GM18909 (cell line): ENCODE data around the gene CSNK1G2.

Source experiments
- ATAC-seq: cut with Tn5 transposase; IDR thresholded peaks from one replicate; pipeline ENCODE4 v1.9.1; 2021; ENCODE audit warnings: mild to moderate bottlenecking; ENCODE audit not compliant: unreplicated experiment, poor library complexity

Gene CSNK1G2

GRCh38 chr19:1941146-1942077 lies at the start of gene CSNK1G2:
CSNK1G2 (plus strand) TSS chr19:1941172; CDS start chr19:1969773, 28,601 bp downstream.
- peak; percentile 66 for ATAC-seq

- ATAC-seq: no peak
These were observed 47.2 kb upstream of the CSNK1G2 start for GRCh38 chr19:1893791-1894190.

GRCh38 chr19:1896508-1896907 lies 44.5 kb upstream of the CSNK1G2 start:
- ATAC-seq: no peak

- no peak for ATAC-seq
These were observed 39.0 kb upstream of the CSNK1G2 start for GRCh38 chr19:1901940-1902404.

DNA sequence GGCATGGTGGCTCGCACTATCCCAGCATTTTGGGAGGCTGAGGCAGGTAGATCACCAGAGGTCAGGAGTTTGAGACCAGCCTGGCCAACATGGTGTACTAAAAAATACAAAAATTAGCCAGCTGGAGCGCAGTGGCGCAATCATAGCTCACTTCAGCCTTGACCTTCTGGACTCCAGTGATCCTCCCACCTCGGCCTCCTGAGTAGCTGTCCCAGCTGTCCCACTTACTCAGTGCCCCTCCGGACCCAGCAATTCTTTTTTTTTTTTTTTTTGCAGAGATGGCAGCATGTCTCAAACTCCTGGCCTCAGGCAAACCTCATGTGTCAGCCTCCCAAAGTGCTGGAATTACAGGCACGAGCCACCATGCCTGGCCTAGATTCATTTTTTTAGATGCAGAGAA lies 38.0 kb upstream of the CSNK1G2 start:
- ATAC-seq: no peak

DNA sequence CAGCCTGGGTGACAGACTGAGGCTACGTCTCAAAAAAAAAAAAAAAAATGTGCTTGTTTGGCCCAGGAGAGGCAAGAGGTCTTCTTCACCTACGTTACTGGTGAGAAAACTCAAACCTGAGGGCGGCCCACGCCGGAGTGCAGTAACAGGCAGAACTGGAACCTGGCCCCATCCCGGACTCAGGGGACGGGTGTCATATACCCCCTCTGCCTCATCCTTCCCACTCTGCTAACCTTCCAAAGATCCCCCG lies 36.2 kb upstream of the CSNK1G2 start:
- no peak for ATAC-seq

- ATAC-seq: peak; percentile 82
These were observed 35.7 kb upstream of the CSNK1G2 start, which contains the start of the genes ADAT3 and SCAMP4 for GRCh38 chr19:1905110-1905862. ADAT3 (plus strand) TSS chr19:1905399; CDS start chr19:1912048, 6,649 bp downstream. SCAMP4 (plus strand) TSS chr19:1905399; CDS start chr19:1915020, 9,621 bp downstream.

GRCh38 chr19:1905863-1906375 lies 35.1 kb upstream of the CSNK1G2 start:
- no peak for ATAC-seq

GRCh38 chr19:1906985-1907562 lies 33.9 kb upstream of the CSNK1G2 start:
- ATAC-seq: no peak

- no peak for ATAC-seq
These were observed 33.2 kb upstream of the CSNK1G2 start for GRCh38 chr19:1907563-1908363.

DNA sequence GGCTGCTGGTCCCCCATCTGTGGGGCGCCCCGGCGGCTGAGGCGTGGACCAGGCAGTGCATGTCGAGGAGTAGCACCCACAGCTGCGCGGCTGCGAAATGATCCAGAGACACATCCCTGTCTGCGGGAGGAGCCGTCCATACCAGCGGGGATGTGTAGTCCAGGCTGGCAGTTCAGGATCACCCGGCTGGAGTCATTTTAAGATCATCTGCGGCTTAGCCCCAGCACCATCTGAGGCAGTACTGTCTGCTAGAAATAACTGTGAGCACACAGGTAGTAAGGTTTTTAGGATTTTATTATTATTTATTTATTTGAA lies 32.7 kb upstream of the CSNK1G2 start:
- no peak for ATAC-seq

- no peak for ATAC-seq
These were observed 31.3 kb upstream of the CSNK1G2 start for GRCh38 chr19:1909761-1910080.

DNA sequence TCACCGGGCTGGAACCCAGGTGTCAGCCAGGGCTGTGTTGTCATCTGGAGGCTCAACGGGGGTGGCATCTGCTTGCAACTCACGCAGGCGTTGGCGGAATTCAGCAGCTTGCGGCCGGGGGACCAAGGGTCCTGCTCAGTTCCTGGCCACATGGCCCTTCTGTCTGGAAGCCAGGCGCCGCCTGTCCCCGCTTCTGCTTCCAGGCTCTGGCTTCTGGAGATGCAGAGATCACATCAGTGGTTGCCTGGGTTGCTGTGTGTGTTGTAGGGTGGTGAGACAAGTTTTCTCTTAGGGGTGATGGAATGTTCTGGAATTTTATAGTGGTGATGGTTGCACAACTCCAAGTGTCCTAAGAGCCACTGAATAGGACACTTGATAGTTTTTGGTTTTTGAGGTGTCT lies 30.8 kb upstream of the CSNK1G2 start:
- no peak for ATAC-seq

DNA sequence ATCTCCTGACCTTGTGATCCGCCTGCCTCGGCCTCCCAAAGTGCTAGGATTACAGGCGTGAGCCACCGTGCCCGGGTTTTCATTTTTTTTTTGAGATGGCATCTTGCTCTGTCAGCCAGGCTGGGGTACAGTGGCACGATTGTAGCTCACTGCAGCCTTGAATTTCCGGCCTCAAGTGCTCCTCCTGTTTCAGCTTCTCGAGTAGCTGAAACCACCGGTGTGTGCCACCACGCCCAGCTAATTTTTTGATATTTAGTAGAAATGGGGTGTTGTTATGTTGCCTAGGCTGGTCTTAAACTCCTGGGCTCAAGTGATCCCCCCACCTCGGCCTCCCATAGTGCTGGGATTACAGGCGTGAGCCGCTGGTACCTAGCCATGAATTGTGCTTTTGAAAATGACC lies 29.9 kb upstream of the CSNK1G2 start:
- no peak for ATAC-seq

GRCh38 chr19:1911995-1912394 lies 29.0 kb upstream of the CSNK1G2 start:
- ATAC-seq: no peak

- ATAC-seq: no peak
These were observed 28.0 kb upstream of the CSNK1G2 start for GRCh38 chr19:1912760-1913505.

- no peak for ATAC-seq
These were observed 27.0 kb upstream of the CSNK1G2 start for GRCh38 chr19:1913781-1914577.

GRCh38 chr19:1914826-1915341 lies 26.1 kb upstream of the CSNK1G2 start:
- no peak for ATAC-seq

DNA sequence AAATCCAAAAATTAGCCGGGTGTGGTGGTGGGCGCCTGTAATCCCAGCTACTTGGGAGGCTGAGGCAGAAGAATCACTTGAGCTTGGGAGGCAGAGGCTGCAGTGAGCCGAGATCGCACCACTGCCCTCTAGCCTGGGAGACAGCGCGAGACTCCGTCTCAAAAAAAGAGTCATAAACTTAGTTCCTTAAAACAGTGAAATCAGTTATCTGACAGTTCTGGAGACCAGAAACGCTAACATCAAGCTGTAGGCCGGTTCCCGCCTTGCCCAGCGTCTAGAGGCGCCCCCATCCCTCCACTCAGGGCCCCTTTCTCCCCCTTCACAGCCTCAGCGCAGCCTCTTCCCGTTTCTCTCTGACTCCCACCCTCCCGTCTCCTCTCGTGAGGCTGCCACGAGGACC lies 23.8 kb upstream of the CSNK1G2 start:
- ATAC-seq: no peak
